A549 (cell line): ENCODE results near the gene TMEM179. TPM values are rescaled to one million over a fixed set of nuclear protein-coding genes. Genes with fewer than 3 reads are reported as not detected.

Experiments used
- ATAC-seq, 2 experiments: fragments of 200-7000 bp in 1 of 2; fragments of >200 bp in 1 of 2; cut with Nextera tagmentation in 1 of 2; cut with Tn5 transposase in 1 of 2; 3 replicates each; pipeline versions ENCODE4 v1.8.0 to v1.9.1; 2018 to 2020; ENCODE audit warnings: mild to moderate bottlenecking in 1 of 2, moderate library complexity in 1 of 2
- CTCF ChIA-PET: fragments of 300-600 bp; sonication (Branson Sonifier 250); formaldehyde crosslinking; extraction: SDS; loops from one replicate; lab custom pipeline; 2021; ENCODE audit warnings: antibody characterized with exemption, inconsistent platforms; lab: Yijun Ruan, JAX
- POLR2A ChIA-PET: fragments of 350-600 bp; formaldehyde crosslinking; extraction: SDS; loops from one replicate; lab custom pipeline; 2021; ENCODE audit warnings: antibody characterized with exemption, inconsistent platforms; lab: Yijun Ruan, JAX
- DNase-seq, 2 experiments: peaks; one replicate each; pipeline versions ENCODE4 v3.0.0 to v3.0.0-alpha.2; 2011 to 2016; ENCODE audit warnings: low read depth in 1 of 2, low spot score in 1 of 2
- FAIRE-seq: peaks from 2 replicates; lab custom pipeline; 2011; peaks lifted over from hg19 to GRCh38; lab: Jason Lieb, UNC
- H3K27ac ChIP-seq, 2 experiments: fragments of >200 bp; sonication (Bioruptor Twin); formaldehyde crosslinking; 3 replicates each; pipeline ENCODE4 v1.5.1; 2016 to 2017
- H3K4me1 ChIP-seq: fragments of >200 bp; sonication (Bioruptor Twin); formaldehyde crosslinking; 3 replicates; pipeline ENCODE4 v1.6.1; 2016
- H3K4me2 ChIP-seq: fragments of >200 bp; sonication (Bioruptor Twin); formaldehyde crosslinking; 3 replicates; pipeline ENCODE4 v1.6.1; 2016
- H3K4me3 ChIP-seq: fragments of >200 bp; sonication (Bioruptor Twin); formaldehyde crosslinking; 3 replicates; pipeline ENCODE4 v1.5.1; 2016
- H3K9me3 ChIP-seq: fragments of >200 bp; sonication (Bioruptor Twin); formaldehyde crosslinking; 3 replicates; pipeline ENCODE4 v1.6.1; 2016
- CEBPB ChIP-seq, 2 experiments: fragments of >200 bp in 1 of 2; sonication (Bioruptor Twin) in 1 of 2; formaldehyde crosslinking in 1 of 2; IDR thresholded peaks; 2 replicates each; pipeline ENCODE4 v1.6.1; 2012 to 2016
- HOXB13 ChIP-seq: fragments of 250-450 bp; sonication (Bioruptor Pico); IDR thresholded peaks from 2 replicates; pipeline ENCODE4 v1.5.0; 2020; ENCODE audit warnings: low read depth, mild to moderate bottlenecking, moderate library complexity
- JUN ChIP-seq, 2 experiments: fragments of >200 bp; sonication (Bioruptor Twin); formaldehyde crosslinking; IDR thresholded peaks; 2 replicates in 1 of 2; 3 replicates in 1 of 2; pipeline ENCODE4 v1.6.1; 2016 to 2017
- MAFK ChIP-seq: fragments of 450-650 bp; IDR thresholded peaks from 2 replicates; pipeline ENCODE4 v1.6.1; 2014; ENCODE audit not compliant: partially characterized antibody
- MAX ChIP-seq: IDR thresholded peaks from 2 replicates; pipeline ENCODE4 v1.6.1; 2012
- NPAS2 ChIP-seq: fragments of 250-450 bp; sonication (Bioruptor Pico); IDR thresholded peaks from 2 replicates; pipeline ENCODE4 v1.8.0; 2022; ENCODE audit warnings: mild to moderate bottlenecking, moderate library complexity, borderline replicate concordance
- NR3C1 ChIP-seq: fragments of >200 bp; sonication (Bioruptor Twin); formaldehyde crosslinking; IDR thresholded peaks from 3 replicates; pipeline ENCODE4 v1.6.1; 2017
- POLR2A ChIP-seq: IDR thresholded peaks from 2 replicates; pipeline ENCODE4 v1.6.1; 2012; ENCODE audit warnings: mild to moderate bottlenecking, low read length
- POLR2AphosphoS2 ChIP-seq: conservative IDR thresholded peaks from 2 replicates; pipeline ENCODE4 v1.6.1; 2012; ENCODE audit warnings: low read length, improper control_type of control experiment, inconsistent platforms
- RAD21 ChIP-seq, 2 experiments: fragments of >200 bp in 1 of 2; sonication (Bioruptor Twin) in 1 of 2; formaldehyde crosslinking in 1 of 2; IDR thresholded peaks in 1 of 2; conservative IDR thresholded peaks in 1 of 2; 2 replicates in 1 of 2; 3 replicates in 1 of 2; pipeline ENCODE4 v1.6.1; 2012 to 2018; ENCODE audit warnings: inconsistent platforms in 1 of 2
- RCOR1 ChIP-seq: fragments of 150-350 bp; IDR thresholded peaks from 2 replicates; pipeline ENCODE4 v1.6.1; 2014; ENCODE audit warnings: antibody characterized with exemption, low read length, low read depth
- RFX5 ChIP-seq: fragments of 450-650 bp; IDR thresholded peaks from 2 replicates; pipeline ENCODE4 v1.7.1; 2014; ENCODE audit warnings: antibody characterized with exemption, mild to moderate bottlenecking, moderate library complexity
- SREBF2 ChIP-seq: fragments of 450-650 bp; IDR thresholded peaks from 2 replicates; pipeline ENCODE4 v1.6.1; 2014; ENCODE audit warnings: mild to moderate bottlenecking, moderate library complexity
- USF2 ChIP-seq: fragments of 450-650 bp; IDR thresholded peaks from 2 replicates; pipeline ENCODE4 v1.6.1; 2014; ENCODE audit warnings: antibody characterized with exemption
- ZFP36 ChIP-seq: fragments of 450-650 bp; IDR thresholded peaks from 2 replicates; pipeline ENCODE4 v1.6.1; 2014; ENCODE audit warnings: borderline replicate concordance; ENCODE audit not compliant: partially characterized antibody
- ZSCAN20 ChIP-seq: fragments of 250-450 bp; sonication (Bioruptor Pico); IDR thresholded peaks from 2 replicates; pipeline ENCODE4 v1.8.0; 2022; ENCODE audit warnings: mild to moderate bottlenecking, moderate library complexity
- WGBS: methylation state at CpG from one replicate; pipeline ENCODE4 v1.1.6; 2017; ENCODE audit errors: missing lambda C conversion rate; 5-methylcytosine and 5-hydroxymethylcytosine counted together
- polyA plus RNA-seq, 4 experiments: library from polyadenylated mRNA; depleted of rRNA in 3 of 4; stranded (reverse); fragments of >200 nt; fragmentation: RNase III in 1 of 4; extraction: RNeasy Plus Mini Kit Qiagen cat#74134 plus additional on column Dnase treatment in 1 of 4; gene quantifications; 2 replicates in 3 of 4; 3 replicates in 1 of 4; pipeline ENCODE4 v1.2.3, GENCODE V29; 2011 to 2017
- TF ChIP-seq, protein P1 (sequence below): fragments of >200 bp; sonication (Bioruptor Twin); formaldehyde crosslinking; IDR thresholded peaks from 2 replicates; pipeline ENCODE4 v1.6.1; 2016
- TF ChIP-seq, protein P2 (sequence below): fragments of 200-600 bp; sonication (generic); IDR thresholded peaks from 2 replicates; pipeline ENCODE4 v1.6.1; 2016; ENCODE audit warnings: antibody characterized with exemption, mild to moderate bottlenecking, moderate library complexity
- TF ChIP-seq, protein P3 (sequence below): fragments of 250-450 bp; sonication (Bioruptor Pico); IDR thresholded peaks from 2 replicates; pipeline ENCODE4 v1.5.0; 2021; ENCODE audit warnings: mild to moderate bottlenecking, moderate library complexity, borderline replicate concordance

TMEM179 gene
- polyA plus RNA-seq, 2 of the 4 experiments (the other 2 are of a cell fraction): 0.63 TPM; not detected in 1

DNA sequence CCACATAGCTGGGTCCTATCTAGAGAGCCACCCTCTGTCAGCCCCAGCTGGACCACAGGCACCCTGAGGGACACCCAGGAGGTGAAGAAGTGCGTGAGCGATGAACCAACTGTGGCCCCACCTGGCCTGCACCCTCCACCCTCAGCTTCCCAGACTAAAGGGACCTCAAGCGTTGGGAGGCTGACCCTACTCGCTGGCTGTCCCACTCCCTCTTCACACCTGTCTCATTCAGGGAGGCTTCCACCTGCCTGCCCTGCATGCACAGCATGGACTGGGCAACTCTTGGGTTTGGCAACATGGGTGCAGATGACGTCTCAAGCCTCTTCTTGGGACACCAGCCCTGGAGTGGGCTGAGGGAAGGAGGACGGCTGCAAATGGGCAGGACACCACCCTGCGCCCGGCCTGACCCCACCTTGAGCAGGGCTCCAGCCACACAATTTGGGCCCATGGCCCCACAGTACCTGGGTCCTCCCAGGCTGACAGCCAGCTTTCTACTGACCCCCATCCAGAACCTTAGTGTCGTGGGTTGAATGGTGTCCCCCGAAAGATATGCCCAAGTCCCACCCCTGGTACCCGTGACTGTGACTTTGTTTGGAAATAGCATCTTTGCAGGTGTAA lies 2.1 kb downstream of the TMEM179 start:
- POLR2A ChIA-PET: no interaction called here
- CTCF ChIA-PET: interaction anchor here (0.7 kb wide), 1 partner anchor 21 kb away, joined by 3 read pairs; no protein-coding TSS in a partner anchor
- no peaks in the 10 kb centered on the region for H3K4me1 ChIP-seq
- H3K4me3 ChIP-seq: no peak overlapping the region
- TF ChIP-seq ZSCAN20: no peak
- TF ChIP-seq JUN (IDR thresholded peaks at IDR 0.05): no peak
- TF ChIP-seq RFX5: no peak
- TF ChIP-seq, all 56 proteins: peak for 0
- Histone ChIP-seq H3K4me2 (no peak overlapping the region), H3K9me3 (no peaks in the 10 kb centered on the region), H3K27ac (no peak overlapping the region)
- no peak for DNase-seq
- ATAC-seq: no peak
- WGBS: 56% methylated on average over 10 of the region's 11 CpGs
- no peak for FAIRE-seq

- H3K9me3 ChIP-seq: no peaks in the 10 kb centered on the region
- no peaks in the 10 kb centered on the region for H3K4me1 ChIP-seq
- CTCF ChIA-PET: interaction anchor here (1.2 to 1.9 kb wide), 2 partner anchors 38 kb away, joined by 4 to 6 read pairs; no protein-coding TSS in a partner anchor
- POLR2A ChIA-PET: no interaction called here
- H3K4me3 ChIP-seq: no peak overlapping the region
- FAIRE-seq: no peak
- ATAC-seq: peak in 1 of 2 experiments; percentile 12; a peak in 1 of 6 replicates
- TF ChIP-seq CEBPB (IDR thresholded peaks at IDR 0.05): no peak
- TF ChIP-seq, protein P1, sequence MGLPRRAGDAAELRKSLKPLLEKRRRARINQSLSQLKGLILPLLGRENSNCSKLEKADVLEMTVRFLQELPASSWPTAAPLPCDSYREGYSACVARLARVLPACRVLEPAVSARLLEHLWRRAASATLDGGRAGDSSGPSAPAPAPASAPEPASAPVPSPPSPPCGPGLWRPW: no peak
- no peak for TF ChIP-seq RCOR1
- no peak for TF ChIP-seq NPAS2
- TF ChIP-seq POLR2A: no peak
- TF ChIP-seq SREBF2: no peak
- WGBS: 23% methylated on average over 9 of the region's 9 CpGs
- peak in 1 of 2 experiments; percentile 45 for DNase-seq
- H3K4me2 ChIP-seq: no peak overlapping the region
- H3K27ac ChIP-seq: no peak overlapping the region
Measured at GRCh38 chr14:104601786-104602185, 2.8 kb downstream of the TMEM179 start.

DNA sequence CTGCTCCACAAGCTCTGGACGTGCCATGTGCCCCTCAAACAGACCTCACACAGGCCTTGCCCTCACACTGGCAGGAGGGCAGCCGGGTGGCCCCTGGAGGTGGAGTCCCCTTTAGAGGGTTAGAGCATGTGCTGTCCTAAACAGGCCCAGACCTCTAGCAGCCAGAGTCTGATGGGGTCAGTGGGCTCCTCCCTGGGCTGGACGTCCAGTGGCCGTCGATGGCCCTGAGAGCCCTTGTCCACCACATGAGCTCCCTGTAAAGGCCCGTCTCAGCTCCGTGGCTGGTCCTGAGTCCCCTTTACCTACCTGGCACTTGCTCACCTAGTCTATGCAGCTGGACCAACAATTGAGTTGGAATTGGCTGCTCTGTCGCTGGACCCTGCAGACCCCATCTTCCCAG lies 3.8 kb downstream of the TMEM179 start:
- no peaks in the 10 kb centered on the region for H3K4me1 ChIP-seq

DNA sequence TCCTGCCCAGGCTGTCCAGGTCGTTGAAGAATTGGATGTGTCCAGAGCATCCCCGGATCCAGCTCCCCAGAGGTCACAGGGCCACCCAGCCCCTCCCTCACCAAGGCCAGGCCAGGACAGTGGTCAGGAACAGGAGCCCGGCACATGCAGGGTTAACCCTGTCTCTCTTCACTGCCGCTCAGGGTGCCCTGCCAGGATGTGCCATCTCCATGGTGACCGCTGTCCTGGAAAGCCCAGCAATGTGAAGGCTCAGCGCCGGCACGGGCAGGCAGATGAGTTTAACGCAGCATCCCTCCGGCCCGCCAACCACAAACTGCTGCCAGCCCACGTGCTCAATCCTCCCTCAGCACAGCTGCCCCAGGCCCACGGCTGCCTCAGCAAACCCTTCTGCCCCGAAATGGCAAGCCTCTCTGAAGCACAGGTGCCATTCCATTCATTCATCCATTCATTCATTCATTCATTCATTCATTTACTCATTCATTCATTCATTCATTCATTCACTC lies 4.4 kb downstream of the TMEM179 start:
- ChIA-PET CTCF (interaction anchor here (1.1 to 1.9 kb wide), 3 partner anchors 17 to 463 kb away, joined by 3 to 6 read pairs (median 4); no protein-coding TSS in a partner anchor), POLR2A (no interaction called here)
- TF ChIP-seq ZFP36: no peak
- 0 out of 2 replicates have a peak, but pooled peaks have one; percentile 22 for TF ChIP-seq MAX
- TF ChIP-seq USF2: 0 out of 2 replicates have a peak, but pooled peaks have one; percentile 59
- no peak for TF ChIP-seq POLR2AphosphoS2
- no peak for TF ChIP-seq HOXB13 (CRISPR knock-in tag)
- TF ChIP-seq, protein P2, sequence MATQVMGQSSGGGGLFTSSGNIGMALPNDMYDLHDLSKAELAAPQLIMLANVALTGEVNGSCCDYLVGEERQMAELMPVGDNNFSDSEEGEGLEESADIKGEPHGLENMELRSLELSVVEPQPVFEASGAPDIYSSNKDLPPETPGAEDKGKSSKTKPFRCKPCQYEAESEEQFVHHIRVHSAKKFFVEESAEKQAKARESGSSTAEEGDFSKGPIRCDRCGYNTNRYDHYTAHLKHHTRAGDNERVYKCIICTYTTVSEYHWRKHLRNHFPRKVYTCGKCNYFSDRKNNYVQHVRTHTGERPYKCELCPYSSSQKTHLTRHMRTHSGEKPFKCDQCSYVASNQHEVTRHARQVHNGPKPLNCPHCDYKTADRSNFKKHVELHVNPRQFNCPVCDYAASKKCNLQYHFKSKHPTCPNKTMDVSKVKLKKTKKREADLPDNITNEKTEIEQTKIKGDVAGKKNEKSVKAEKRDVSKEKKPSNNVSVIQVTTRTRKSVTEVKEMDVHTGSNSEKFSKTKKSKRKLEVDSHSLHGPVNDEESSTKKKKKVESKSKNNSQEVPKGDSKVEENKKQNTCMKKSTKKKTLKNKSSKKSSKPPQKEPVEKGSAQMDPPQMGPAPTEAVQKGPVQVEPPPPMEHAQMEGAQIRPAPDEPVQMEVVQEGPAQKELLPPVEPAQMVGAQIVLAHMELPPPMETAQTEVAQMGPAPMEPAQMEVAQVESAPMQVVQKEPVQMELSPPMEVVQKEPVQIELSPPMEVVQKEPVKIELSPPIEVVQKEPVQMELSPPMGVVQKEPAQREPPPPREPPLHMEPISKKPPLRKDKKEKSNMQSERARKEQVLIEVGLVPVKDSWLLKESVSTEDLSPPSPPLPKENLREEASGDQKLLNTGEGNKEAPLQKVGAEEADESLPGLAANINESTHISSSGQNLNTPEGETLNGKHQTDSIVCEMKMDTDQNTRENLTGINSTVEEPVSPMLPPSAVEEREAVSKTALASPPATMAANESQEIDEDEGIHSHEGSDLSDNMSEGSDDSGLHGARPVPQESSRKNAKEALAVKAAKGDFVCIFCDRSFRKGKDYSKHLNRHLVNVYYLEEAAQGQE: no peak
- peak; percentile 16 to 58; a peak in 3 of 6 replicates for ATAC-seq
- H3K27ac ChIP-seq: no peak overlapping the region
- no peaks in the 10 kb centered on the region for H3K9me3 ChIP-seq
- DNase-seq: peak; percentile 48 to 55
- 4% methylated on average over 12 of the region's 14 CpGs for WGBS
- no peaks in the 10 kb centered on the region for H3K4me1 ChIP-seq
- no peak for FAIRE-seq
- no peak overlapping the region for H3K4me2 ChIP-seq
- H3K4me3 ChIP-seq: no peak overlapping the region

More for the DNA sequence above, 3.8 kb downstream of the TMEM179 start:
- H3K9me3 ChIP-seq: no peaks in the 10 kb centered on the region
- WGBS: 38% methylated on average over 8 of the region's 8 CpGs
- FAIRE-seq: no peak
- no peak overlapping the region for H3K27ac ChIP-seq
- H3K4me2 ChIP-seq: no peak overlapping the region
- no peak for DNase-seq
- ATAC-seq: no peak
- CTCF ChIA-PET: interaction anchor here (1.1 to 1.9 kb wide), 4 partner anchors 17 to 463 kb away, joined by 3 to 6 read pairs (median 4); no protein-coding TSS in a partner anchor
- POLR2A ChIA-PET: no interaction called here
- TF ChIP-seq, protein P3, sequence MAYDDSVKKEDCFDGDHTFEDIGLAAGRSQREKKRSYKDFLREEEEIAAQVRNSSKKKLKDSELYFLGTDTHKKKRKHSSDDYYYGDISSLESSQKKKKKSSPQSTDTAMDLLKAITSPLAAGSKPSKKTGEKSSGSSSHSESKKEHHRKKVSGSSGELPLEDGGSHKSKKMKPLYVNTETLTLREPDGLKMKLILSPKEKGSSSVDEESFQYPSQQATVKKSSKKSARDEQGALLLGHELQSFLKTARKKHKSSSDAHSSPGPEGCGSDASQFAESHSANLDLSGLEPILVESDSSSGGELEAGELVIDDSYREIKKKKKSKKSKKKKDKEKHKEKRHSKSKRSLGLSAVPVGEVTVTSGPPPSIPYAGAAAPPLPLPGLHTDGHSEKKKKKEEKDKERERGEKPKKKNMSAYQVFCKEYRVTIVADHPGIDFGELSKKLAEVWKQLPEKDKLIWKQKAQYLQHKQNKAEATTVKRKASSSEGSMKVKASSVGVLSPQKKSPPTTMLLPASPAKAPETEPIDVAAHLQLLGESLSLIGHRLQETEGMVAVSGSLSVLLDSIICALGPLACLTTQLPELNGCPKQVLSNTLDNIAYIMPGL: no peak
- TF ChIP-seq ZSCAN20: no peak
- TF ChIP-seq POLR2AphosphoS2: no peak
- TF ChIP-seq NR3C1: no peak
- no peak for TF ChIP-seq MAFK
- TF ChIP-seq RAD21 (conservative IDR thresholded peaks at IDR 0.05 in 1 of 2, IDR thresholded peaks at IDR 0.05 in 1 of 2): no peak
- no peak for TF ChIP-seq RCOR1
- H3K4me3 ChIP-seq: no peak overlapping the region
